GM21390 (cell line): ENCODE data around the gene HSF2BP.
"Not testable (repeated sequence)": the region's sequence is repeated elsewhere in the genome, so short reads cannot be mapped to it uniquely, and the experiment has no call there.

ENCODE experiments used
- ATAC-seq: cut with Tn5 transposase; IDR thresholded peaks from one replicate; pipeline ENCODE4 v1.9.1; 2021; ENCODE audit not compliant: unreplicated experiment

HSF2BP gene

DNA sequence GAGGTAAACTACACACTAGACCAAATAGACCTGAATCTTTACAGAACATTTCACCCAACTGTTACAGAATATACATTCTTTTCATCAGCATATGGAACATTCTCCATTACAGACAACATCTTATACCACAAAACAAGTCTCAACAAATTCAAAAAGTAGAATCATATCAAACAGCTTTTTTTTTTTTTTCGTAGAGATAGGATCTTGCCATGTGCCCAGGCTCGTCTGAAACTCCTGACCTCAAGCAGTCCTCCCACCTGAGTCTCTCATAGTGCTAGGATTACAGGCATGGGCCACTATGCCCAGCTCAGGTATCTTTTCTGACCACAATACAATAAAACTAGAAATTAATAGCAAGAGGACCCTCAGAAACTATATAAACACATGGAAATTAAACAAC, 36.5 kb downstream of the HSF2BP start:
- no peak for ATAC-seq

DNA sequence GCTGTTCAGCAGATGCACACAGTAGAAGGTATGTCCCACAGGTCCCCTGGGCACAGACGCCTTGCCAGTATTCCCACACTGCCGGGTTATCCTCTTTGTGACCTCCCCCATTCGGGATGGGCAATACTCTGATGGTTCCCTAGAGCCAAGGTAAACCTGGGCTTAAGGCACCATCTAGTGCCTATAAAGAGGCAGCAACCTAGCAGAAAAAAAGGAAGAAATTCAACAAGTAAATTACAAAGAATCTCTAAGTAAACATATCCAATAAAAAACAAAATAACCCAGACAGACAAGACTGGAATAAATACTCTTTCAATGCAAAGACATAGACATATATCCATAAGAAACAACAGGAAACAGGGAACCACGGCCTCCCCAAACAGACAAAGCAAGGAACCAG, 39.4 kb downstream of the HSF2BP start:
- no peak for ATAC-seq

DNA sequence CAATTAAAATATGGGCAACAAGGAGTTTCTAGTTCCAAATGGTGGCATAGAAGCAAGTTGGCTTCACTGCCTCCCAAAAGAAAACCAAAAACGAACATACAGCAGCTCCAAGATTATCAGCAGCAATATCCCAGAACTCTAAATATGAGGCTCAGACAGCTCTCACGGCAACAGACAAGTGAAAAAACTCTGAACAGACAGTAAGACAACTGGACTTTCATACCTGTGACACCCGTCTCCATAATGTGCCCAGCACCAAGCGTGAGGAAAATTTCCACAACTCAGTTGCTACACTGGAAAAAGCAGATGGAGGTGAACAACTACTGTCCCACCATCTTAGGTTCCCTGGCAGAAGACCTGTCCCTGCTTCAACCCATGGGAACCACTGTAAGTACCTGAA, 39.9 kb downstream of the HSF2BP start:
- ATAC-seq = no peak

DNA sequence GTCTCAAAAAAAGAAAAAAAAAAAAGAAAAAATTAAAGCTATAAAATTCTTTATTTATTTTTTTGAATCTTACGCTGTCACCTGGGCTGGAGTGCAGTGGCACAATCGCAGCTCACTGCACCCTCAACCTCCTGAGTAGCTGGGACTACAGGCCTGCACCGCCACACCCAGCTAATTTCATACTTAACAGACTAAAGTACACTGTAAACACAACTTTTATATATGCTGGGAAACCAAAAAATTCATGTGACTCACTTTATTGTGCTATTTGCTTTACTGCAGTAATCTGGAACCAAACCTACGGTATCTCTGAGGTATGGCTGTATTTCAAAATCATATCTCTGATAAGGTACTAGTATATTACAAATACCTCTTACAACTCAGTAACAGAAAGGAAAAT, 40.3 kb downstream of the HSF2BP start:
- no peak for ATAC-seq

DNA sequence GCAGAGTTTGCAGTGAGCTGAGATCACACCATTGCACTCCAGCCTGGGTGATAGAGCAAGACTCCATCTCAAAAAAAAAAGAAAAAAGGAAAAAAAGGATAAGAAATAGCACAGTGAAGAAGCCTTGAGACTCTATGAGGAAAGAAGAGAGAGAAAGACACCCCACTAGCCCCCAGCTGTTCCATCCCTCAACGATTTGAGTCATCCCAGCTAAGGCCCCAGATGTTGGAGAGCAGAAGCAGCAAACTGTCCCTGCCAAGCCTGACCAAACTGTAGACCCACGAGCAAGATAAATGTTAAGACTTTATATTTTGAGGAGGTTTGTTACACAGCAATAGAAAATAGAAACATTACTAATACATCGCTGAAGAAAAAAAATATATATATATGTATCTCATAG, 42.4 kb downstream of the HSF2BP start:
- not testable (repeated sequence) for ATAC-seq

DNA sequence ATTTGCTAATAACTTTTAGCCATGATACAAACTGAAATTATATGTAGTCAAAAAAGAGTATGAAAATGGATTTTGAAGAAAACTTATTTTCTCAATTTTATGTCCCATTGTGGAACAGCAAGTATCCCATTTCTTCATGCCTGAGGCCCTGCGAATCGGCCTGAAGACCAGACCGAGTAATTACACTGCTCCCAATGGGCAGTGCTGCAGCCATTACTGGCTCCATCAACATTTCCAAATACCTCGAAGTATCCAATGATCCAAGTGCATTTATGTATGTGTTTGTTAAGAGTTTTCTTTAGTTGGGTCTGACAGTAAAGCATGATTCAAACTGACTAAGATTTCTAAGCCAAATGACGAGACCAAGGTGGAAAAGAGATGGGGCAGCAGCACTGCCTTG, 44.4 kb downstream of the HSF2BP start:
- no peak for ATAC-seq

DNA sequence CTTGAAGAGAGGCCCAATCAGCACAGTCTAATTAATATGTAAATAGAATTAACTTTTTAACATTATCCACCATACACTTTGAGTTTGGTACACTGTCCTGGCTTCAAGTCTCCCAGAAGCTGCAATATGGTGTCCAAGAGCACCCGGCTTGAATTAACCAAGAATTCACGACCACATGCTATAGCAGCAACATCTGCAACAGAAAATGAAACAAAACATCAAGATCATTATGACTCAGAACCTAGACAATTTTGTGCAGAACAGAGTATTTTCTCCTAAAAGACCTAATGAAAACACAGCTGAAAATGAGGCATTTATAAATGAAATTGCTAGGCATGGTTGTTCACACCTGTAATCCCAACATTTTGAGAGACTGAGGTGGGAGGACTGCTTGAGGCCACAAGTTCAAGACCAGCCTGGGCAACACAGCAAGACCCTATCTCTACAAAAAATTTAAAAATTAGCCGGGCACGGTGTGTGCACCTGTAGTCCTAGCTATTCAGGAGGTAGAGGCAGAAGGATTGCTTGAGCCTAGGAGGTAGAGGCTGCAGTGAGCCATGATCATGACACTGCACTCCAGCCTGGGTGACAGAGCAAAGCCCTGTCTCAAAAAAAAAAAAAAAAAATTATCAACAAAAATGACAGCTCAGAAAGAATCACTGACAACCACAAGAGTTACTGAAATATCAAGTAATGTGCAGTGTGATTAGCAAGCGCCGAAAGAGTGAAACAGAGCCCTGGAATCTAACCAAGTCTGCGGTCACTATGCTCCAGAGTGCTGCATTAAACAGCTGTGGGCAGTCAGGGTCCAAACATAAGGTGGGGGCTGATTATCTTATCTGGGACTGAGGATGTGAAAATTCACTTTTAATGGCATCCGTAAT, 45.3 kb downstream of the HSF2BP start:
- ATAC-seq = no peak

DNA sequence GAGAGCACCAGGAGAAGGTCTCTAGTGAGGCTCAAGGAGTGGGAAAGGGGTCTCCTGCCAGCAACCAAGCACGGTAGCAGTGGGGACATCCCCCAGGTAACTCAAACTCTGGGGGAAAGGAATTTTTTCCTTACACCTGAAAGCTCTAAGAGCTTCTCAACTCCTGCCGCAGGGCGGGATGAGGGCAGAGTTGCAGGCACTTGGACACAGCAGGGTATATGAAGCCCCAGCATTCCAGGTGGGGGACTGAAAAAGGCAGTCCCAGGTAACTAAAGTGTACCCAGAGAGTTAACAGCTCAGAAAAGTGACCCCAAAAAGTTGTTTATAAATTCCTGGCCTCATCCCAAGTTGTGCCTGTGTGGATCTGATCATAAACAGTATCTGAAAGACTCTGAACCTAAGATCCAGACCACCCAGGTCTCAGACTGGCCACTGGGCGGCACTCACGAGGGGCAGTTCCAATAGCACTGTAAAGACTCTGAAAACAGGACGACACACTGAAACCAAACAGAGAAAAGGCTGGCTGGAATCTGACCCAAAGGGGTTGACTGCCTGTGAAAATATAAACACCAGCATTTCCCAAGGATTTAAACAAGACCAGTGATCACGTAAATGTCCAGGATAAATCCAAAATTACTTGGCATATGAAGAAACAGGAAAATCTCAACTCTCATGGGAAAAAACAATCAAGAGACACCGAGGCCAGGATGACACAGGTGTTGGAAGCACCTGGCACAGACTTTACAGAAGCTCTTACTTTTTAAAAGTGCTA, 47.5 kb downstream of the HSF2BP start:
- no peak for ATAC-seq

DNA sequence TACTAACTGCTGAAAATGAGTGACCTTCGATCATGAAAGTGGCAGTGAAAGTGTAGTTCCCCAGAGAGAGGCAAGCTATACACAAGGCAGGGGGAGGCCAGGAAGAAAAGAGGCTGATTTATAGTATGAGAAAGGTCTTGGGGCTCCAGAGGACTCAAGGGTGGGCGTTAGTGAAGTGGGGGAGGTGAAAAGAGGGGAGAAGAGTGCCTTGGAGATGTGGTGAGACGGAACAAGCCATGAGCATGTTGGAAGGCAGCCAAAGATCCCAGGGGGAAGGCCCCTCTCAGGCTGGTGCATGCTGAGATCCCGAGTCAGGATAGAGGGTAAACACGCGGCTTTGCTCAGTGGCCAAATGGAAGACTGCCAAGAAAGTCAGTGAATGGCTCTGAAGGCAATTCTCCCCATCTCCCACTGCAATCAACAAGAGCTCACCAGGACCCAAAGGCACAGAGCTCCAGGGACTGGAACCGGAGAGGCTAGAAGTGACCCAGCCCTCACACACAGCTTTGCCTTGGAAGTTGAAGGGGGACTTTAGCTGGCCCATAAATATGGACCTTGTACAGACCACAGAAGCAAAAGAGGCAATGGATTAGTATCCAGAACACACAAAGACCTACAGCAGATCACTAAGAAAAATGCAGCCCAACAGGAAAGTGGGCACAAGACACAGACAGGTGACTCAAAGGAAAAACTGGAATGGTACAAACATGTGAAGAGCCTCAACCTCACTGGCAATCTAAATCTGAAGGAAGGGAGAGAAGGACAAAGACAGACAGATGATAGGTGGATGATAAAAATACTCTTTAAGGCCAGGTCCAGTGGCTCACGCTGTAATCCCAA, 49.6 kb downstream of the HSF2BP start:
- no peak for ATAC-seq

DNA sequence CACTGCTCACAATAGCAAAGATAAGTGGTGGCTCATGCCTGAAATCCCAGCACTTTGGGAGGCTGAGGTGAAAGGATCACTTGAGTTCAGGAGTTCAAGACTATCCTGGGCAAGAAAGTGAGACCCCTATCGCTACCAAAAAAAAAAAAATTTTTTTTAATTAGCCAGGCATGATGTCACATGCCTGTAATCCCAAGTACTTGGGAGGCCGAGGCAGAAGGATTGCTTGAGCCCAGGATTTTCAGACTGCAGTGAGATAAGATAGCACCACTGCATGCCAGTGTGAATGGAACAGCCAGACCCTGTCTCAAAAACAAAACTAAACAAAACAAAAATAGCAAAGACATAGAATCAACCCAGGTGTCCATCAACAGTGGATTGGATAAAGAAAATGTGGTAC, 50.6 kb downstream of the HSF2BP start:
- no peak for ATAC-seq

DNA sequence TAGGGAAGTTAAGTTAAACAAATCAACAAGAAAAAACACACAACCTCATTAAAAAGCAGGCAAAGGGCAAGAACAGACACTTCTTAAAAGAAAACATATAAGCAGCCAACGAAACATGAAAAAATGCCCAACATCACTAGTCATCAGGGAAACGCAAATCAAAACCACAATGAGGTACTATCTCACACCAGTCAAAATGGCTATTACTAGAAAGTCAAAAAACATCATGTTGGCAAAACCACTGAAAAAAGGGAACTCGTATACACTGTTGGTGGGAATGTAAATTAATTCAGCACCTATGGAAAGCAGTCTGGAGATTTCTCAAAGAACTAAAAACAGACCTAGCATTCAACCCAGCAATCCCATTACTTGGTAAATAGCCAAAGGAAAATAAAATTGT, 51.1 kb downstream of the HSF2BP start:
- no peak for ATAC-seq

DNA sequence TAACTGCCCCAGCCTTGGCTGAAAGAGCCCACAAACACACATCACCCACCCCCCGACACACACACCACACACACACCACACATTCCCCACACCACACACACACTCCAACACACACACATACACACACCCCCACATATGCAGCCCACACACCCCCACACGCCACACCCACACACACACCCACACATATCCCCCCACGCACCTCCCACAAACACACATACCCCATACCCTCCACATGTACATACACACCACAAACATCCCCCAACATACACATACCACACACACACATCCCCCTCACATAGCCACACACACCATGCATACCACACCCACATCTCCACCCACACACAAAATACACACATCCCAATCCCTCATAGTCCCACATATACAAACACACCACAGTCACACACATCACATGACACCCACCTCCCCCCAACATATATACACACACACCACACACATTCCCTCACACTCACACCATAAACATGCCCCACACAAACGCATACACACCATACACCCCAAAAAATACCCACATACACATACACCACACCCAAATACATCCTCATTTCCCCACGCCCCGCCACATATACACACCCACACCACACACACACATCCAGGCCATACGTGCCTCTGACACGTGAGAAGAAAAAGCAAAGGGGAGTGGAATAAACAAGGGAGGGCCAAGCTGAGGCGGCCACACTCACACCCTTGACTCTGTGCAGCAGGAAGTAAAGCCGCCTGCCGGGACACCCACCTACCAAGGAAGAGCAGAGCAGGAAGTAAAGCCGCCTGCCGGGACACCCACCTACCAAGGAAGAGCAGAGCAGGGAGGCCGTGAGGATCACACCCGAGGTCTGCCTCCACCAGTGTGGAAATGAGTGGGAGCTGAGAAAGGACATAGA, 53.7 kb downstream of the HSF2BP start:
- no peak for ATAC-seq

DNA sequence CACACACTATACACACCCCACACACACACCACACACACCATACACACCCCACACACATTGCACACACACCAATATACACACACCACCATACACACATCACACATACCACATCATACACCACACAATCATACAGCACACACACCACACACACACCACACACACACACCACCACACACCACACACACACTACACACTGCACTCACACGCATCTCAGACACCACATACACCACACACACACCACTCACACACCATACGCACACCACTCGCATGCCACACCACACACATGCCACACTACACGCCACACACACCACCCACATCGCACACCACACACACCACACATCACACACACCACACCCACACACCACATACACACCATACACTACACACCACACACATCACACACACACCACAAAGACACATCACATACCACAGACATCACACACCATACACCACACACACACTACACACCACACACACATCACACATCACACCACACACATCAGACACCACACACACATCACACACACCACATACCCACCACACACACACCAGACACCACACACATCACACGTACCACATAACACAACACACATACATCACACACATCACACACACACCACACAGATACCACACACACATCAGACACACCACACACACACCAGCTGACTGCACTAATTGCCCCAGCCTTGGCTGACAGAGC, 54.6 kb downstream of the HSF2BP start:
- ATAC-seq = no peak

DNA sequence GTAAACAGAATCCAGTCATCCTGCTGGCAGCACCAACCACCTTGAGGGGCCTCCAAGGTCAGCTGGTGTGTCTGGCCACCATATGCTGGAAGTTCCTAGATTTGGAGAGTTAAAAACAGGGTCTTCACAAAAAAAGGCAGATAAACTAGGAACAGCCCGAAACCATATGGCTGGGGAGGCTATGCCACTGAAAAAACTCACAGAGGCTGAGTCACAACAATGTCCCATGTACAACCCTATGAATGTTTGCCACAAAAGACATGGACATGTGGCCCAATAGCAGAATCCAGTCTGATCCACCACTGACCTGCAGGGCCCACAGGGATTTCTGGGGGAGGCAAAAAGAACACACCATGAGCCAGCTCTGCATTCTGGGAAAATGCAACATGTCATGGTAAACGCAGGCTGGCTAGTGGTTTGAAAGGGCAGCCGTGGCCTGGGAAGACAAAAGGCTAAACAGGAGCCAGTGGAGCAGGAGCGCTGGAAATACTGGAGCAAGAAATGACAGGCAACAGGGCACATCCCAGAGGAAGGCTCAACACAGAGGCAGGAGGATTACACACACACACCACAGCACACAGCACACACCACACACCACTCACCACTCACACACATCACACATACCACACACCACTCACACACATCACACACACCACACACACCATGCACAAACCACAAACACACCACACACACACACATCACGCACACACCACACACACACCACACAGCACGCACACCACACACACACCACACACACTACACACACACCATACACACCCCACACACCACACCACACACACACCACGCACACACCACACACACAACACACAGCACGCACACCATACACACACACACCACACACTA, 55.4 kb downstream of the HSF2BP start:
- no peak for ATAC-seq

DNA sequence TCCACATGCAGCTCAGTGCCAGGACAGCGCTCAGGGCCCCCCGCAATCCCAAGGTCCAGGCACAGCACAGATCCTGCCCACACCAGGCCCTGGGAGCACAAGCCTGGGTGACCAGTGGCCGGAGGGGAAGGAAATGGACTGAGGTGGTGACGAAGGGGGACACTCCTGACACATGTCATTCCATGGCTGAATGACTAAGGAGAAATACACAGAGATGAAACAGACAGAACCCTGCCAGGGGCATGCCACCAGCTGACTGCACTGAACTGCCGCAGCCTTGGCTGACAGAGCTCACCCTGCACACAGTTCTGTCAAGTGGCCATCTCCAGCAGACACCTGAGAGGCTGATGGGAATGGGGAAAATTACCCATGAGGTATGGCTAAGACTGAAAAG, 56.1 kb downstream of the HSF2BP start:
- no peak for ATAC-seq

DNA sequence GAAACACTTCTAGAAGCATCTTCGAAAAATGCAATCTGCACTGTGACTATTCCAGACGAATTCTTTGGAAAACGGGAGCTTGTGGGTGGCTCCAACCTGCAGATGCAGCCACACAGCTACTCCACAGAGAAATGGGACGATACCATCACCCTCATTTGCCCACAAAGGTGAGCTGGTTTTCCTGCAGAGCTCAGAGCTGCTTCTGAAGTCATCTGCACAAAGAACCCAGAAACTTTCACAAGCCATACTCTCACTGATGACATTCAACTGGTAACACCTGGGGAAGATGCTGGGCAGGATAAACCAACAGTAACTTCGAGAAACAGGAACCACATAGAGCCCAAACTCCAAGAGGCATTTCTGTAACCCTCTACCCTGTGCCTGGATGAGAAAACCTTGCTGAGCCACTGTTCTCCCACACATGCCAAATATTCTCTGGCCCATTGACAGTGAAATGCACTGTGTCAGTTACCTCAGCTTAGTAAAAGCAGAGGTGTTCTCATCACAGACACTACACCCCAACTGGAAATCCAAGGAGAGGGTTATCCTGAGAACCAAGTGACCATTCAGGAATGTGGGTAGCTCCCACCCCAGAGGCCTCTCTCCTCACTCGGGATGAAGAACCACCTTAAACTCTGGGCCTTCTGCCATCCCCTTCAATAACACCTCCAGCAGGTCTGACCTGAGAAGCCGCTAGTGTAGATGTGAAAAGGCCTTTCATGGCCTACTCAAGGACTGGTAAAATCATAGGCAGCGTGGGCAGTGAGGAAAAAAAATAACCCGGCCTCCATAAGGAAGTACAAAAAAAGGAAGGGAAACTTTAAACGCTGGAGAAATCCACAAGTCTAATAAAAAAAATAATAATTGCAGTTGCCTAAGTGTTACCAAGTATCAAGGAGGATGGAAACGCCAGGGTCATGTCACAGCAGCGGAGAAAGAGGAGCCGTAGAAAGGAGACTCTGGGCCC, 56.7 kb downstream of the HSF2BP start:
- ATAC-seq = no peak

DNA sequence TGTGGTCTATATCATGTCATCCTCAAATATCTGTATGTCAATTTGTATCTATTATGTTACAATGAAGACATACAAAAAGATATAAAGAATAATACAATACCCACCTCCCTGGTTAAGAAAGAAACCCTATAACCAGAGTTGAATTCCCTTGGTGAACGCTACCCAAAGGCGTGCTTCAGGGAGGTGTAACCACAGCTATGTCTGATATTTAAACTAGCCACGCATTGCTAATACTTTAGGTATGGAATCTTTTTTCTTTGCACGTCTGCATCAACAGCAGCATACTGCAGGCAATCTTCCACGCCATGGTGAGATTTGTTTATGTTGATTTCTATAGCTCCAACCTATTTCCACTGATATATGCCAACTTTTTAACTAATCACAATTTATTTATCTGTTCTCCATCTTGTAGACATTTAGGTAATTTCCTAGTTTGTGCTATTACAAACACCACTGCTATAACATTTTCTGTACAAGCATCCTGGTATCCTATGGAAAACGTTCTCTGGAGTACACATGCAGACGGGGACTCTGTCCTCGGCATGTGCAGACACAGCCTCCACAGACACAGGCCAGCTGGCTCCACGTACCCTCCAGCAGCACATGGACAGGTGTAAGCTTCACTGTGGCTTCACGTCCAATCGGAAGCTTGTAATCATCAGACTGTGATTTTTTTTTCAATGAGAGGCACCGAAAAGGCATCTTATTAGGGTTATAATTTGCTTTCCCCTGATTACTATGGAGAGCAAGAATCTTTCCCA, 58.5 kb downstream of the HSF2BP start:
- ATAC-seq = no peak
